ENCODE results near the gene TCF7L1. TPM values are rescaled to one million over a fixed set of nuclear protein-coding genes. Genes with fewer than 3 reads are reported as not detected.

Gene TCF7L1
- total and polyA plus RNA-seq, 2 donors (not counting 3 experiments of a cell fraction or from before 2014, with no cell fraction given) = 9.6 to 17.4 TPM

DNA sequence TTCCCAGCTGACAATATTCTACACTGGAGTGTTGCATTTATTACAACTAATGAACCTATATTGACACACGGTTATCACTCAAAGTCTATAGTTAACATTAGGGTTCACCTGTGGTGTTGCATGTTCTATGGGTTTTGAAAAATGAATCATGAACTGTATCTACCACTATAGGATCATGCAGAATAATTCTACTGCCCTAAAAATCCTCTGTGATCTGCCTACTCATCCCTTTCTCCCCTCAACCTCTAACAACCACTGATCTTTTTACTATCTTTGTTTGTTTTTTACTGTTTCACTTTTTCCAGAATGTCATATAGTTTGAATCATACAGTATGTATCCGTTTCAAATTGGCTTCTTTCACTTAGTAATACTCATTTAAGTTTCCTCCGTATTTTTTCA lies 47.6 kb upstream of the TCF7L1 start:
- no peak for FAIRE-seq
- no peak for DNase-seq (ENCODE audit: low read depth, low spot score)
- H3K9ac ChIP-seq (replicated peaks; ENCODE audit: extremely low read depth, insufficient read depth, low read length) = no peak overlapping the region
- H3K4me3 ChIP-seq (replicated peaks in 1 of 3; ENCODE audit: insufficient read depth in 1 of 3, low read depth in 1 of 3, low read length in 3 of 3) = no peak overlapping the region
- ChIA-PET POLR2A (no interaction called here), CTCF (interaction anchor here (0.6 to 1.8 kb wide), 4 partner anchors 19 to 215 kb away, joined by 3 to 6 read pairs (median 4); no protein-coding TSS in a partner anchor)
- no TSS peak for BruUV-seq (replicated peaks)
- intact Hi-C loops (cut with micrococcal nuclease) (no loop called here), dilution Hi-C loops (cut with MboI; ENCODE audit: extremely low pct_ligation_motif_present, low sequenced_read_pairs) (no loop called here)
- no peak overlapping the region for H3K4me2 ChIP-seq (ENCODE audit: insufficient read depth, low read length)
- no peaks in the 10 kb centered on the region for H3K4me1 ChIP-seq (ENCODE audit: control insufficient read depth, extremely low read depth, insufficient read depth, low read length)
- no peak overlapping the region for H2AFZ ChIP-seq (ENCODE audit: low read depth, low read length)
- no peaks in the 10 kb centered on the region for H3K79me2 ChIP-seq (ENCODE audit: control insufficient read depth, insufficient read depth, low read length)
- H3K27me3 ChIP-seq (ENCODE audit: control insufficient read depth in 2 of 2, insufficient read depth in 2 of 2, low read length in 2 of 2) = peaks cover 11 to 30% of the 10 kb centered on the region in 2 experiments
- H3K27ac ChIP-seq (ENCODE audit: insufficient read depth, low read depth, low read length) = no peak overlapping the region
- TF ChIP-seq GATA2 (IDR thresholded peaks at IDR 0.05; ENCODE audit: insufficient read depth, insufficient read length, low read depth, low read length) (no peak), MYC (IDR thresholded peaks at IDR 0.05; ENCODE audit: low read depth, low read length) (no peak), EZH2 (IDR thresholded peaks at IDR 0.05; ENCODE audit: borderline replicate concordance, low read depth, low read length, severe bottlenecking) (no peak), JUN (IDR thresholded peaks at IDR 0.05; ENCODE audit: borderline replicate concordance, insufficient read depth, insufficient read length, low read depth) (no peak), POLR2A (IDR thresholded peaks at IDR 0.05; ENCODE audit: low read depth, low read length) (no peak), POLR2AphosphoS5 (IDR thresholded peaks at IDR 0.05; ENCODE audit: insufficient read depth, low read depth, low read length) (no peak), FOS (IDR thresholded peaks at IDR 0.05; ENCODE audit: borderline replicate concordance, insufficient read depth, low read length) (no peak), CTCF (IDR thresholded peaks at IDR 0.05; ENCODE audit: extremely low read depth in 1 of 2, insufficient read depth in 1 of 2, low read depth in 1 of 2, low read length in 2 of 2) (no peak)
- TF ChIP-seq, protein P1, sequence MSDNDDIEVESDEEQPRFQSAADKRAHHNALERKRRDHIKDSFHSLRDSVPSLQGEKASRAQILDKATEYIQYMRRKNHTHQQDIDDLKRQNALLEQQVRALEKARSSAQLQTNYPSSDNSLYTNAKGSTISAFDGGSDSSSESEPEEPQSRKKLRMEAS (IDR thresholded peaks at IDR 0.05; ENCODE audit: insufficient read depth, insufficient read length) = no peak
- no peaks in the 10 kb centered on the region for H3K36me3 ChIP-seq (ENCODE audit: control insufficient read depth in 2 of 2, extremely low read depth in 1 of 2, insufficient read depth in 2 of 2, low read length in 2 of 2)
- H3K9me3 ChIP-seq (replicated peaks; ENCODE audit: control insufficient read depth, insufficient read depth, low read length) = no peaks in the 10 kb centered on the region
- H3K9me1 ChIP-seq (replicated peaks; ENCODE audit: control insufficient read depth, extremely low read depth, insufficient read depth, low read length) = no peaks in the 10 kb centered on the region
- H4K20me1 ChIP-seq (replicated peaks; ENCODE audit: control insufficient read depth, extremely low read depth, insufficient read depth, low read length) = no peaks in the 10 kb centered on the region

Data from endothelial cell of umbilical vein (primary cell).